H9 (cell line): ENCODE measurements around the gene ACSL3. TPM values are rescaled to one million over a fixed set of nuclear protein-coding genes. Genes with fewer than 3 reads are reported as not detected.

Experiments used
- DNase-seq: peaks from one replicate; pipeline ENCODE4 v3.0.0-alpha.2; 2017
- H2AFZ ChIP-seq: one replicate; pipeline ENCODE4 v1.6.1; 2013; ENCODE audit warnings: mild to moderate bottlenecking, low read length, control low read depth, moderate library complexity
- H2AK5ac ChIP-seq: 2 replicates; pipeline ENCODE4 v1.6.1; 2013; ENCODE audit warnings: low read length, control low read depth, mixed read lengths; ENCODE audit not compliant: insufficient read length
- H2BK120ac ChIP-seq: one replicate; pipeline ENCODE4 v1.6.1; 2013; ENCODE audit warnings: low read depth, mild to moderate bottlenecking, low read length, control low read depth, inconsistent platforms; ENCODE audit not compliant: poor library complexity, severe bottlenecking
- H2BK12ac ChIP-seq: 2 replicates; pipeline ENCODE4 v1.6.1; 2013; ENCODE audit warnings: low read length, control low read depth, mixed read lengths, low read depth; ENCODE audit not compliant: insufficient read length
- H2BK15ac ChIP-seq: 2 replicates; pipeline ENCODE4 v1.6.1; 2013; ENCODE audit warnings: low read depth, low read length, control low read depth
- H2BK20ac ChIP-seq: one replicate; pipeline ENCODE4 v1.6.1; 2013; ENCODE audit warnings: low read depth, mild to moderate bottlenecking, low read length, control low read depth, inconsistent platforms; ENCODE audit not compliant: poor library complexity, severe bottlenecking
- H2BK5ac ChIP-seq: 2 replicates; pipeline ENCODE4 v1.6.1; 2013; ENCODE audit warnings: low read length, control low read depth, mixed read lengths; ENCODE audit not compliant: insufficient read length
- H3K14ac ChIP-seq: 2 replicates; pipeline ENCODE4 v1.6.1; 2013; ENCODE audit warnings: low read length, control low read depth; ENCODE audit not compliant: insufficient read depth
- H3K18ac ChIP-seq: 2 replicates; pipeline ENCODE4 v1.6.1; 2013; ENCODE audit warnings: low read depth, mild to moderate bottlenecking, mixed read lengths, low read length, control low read depth; ENCODE audit not compliant: insufficient read length
- H3K23ac ChIP-seq: 2 replicates; pipeline ENCODE4 v1.6.1; 2013; ENCODE audit warnings: low read length, control low read depth, mixed read lengths, low read depth; ENCODE audit not compliant: insufficient read length
- H3K23me2 ChIP-seq: 2 replicates; pipeline ENCODE4 v1.6.1; 2013; ENCODE audit warnings: low read depth, mild to moderate bottlenecking, mixed read lengths, low read length, control low read depth; ENCODE audit not compliant: insufficient read length, poor library complexity, severe bottlenecking
- H3K27ac ChIP-seq: 2 replicates; pipeline ENCODE4 v1.5.1; 2013; ENCODE audit warnings: low read length, control low read depth, mixed read lengths, low read depth; ENCODE audit not compliant: insufficient read length
- H3K27me3 ChIP-seq: 2 replicates; pipeline ENCODE4 v1.6.1; 2013; ENCODE audit warnings: low read length, control low read depth, inconsistent platforms; ENCODE audit not compliant: insufficient read depth
- H3K4ac ChIP-seq: 2 replicates; pipeline ENCODE4 v1.6.1; 2013; ENCODE audit warnings: low read depth, mild to moderate bottlenecking, control low read depth, inconsistent platforms, low read length, moderate library complexity
- H3K4me1 ChIP-seq: 2 replicates; pipeline ENCODE4 v1.6.1; 2013; ENCODE audit warnings: low read length, control low read depth, inconsistent platforms; ENCODE audit not compliant: insufficient read depth
- H3K4me2 ChIP-seq: 2 replicates; pipeline ENCODE4 v1.6.1; 2013; ENCODE audit warnings: low read length, control low read depth, mixed read lengths; ENCODE audit not compliant: insufficient read length, insufficient read depth
- H3K56ac ChIP-seq: 2 replicates; pipeline ENCODE4 v1.6.1; 2013; ENCODE audit warnings: low read depth, mild to moderate bottlenecking, mixed read lengths, low read length, control low read depth; ENCODE audit not compliant: insufficient read length
- H3K79me1 ChIP-seq: 2 replicates; pipeline ENCODE4 v1.6.1; 2013; ENCODE audit warnings: low read depth, mild to moderate bottlenecking, moderate library complexity, low read length, control low read depth, inconsistent platforms; ENCODE audit not compliant: insufficient read depth, poor library complexity, severe bottlenecking
- H3K79me2 ChIP-seq: 2 replicates; pipeline ENCODE4 v1.6.1; 2013; ENCODE audit warnings: low read length, control low read depth, inconsistent platforms; ENCODE audit not compliant: insufficient read depth
- H3K9ac ChIP-seq: 2 replicates; pipeline ENCODE4 v1.6.1; 2013; ENCODE audit warnings: low read length, control low read depth, mixed read lengths; ENCODE audit not compliant: insufficient read length; ENCODE audit errors: extremely low read depth
- H3K9me3 ChIP-seq: one replicate; pipeline ENCODE4 v1.6.1; 2013; ENCODE audit warnings: low read depth, low read length, inconsistent platforms; ENCODE audit not compliant: control insufficient read depth
- H3T11ph ChIP-seq: one replicate; pipeline ENCODE4 v1.6.1; 2013; ENCODE audit warnings: mild to moderate bottlenecking, low read length, control low read depth, inconsistent platforms
- H4K20me1 ChIP-seq: one replicate; pipeline ENCODE4 v1.6.1; 2013; ENCODE audit not compliant: control insufficient read depth, insufficient read length, insufficient read depth
- H4K5ac ChIP-seq: 2 replicates; pipeline ENCODE4 v1.6.1; 2013; ENCODE audit warnings: low read depth, mild to moderate bottlenecking, mixed read lengths, low read length, control low read depth; ENCODE audit not compliant: insufficient read length
- H4K8ac ChIP-seq: replicated peaks from 2 replicates; pipeline ENCODE4 v1.6.1; 2013; ENCODE audit warnings: low read length, control low read depth, mixed read lengths, low read depth; ENCODE audit not compliant: insufficient read length
- H4K91ac ChIP-seq: 2 replicates; pipeline ENCODE4 v1.6.1; 2013; ENCODE audit warnings: low read depth, mild to moderate bottlenecking, moderate library complexity, mixed read lengths, low read length, control low read depth; ENCODE audit not compliant: insufficient read length
- H3K27ac Mint-ChIP-seq, 3 experiments: 2 replicates in 2 of 3; 3 replicates in 1 of 3; pipeline ENCODE4 v1.8.0; 2020 to 2021; ENCODE audit warnings: mixed read lengths in 3 of 3, mild to moderate bottlenecking in 1 of 3, moderate library complexity in 1 of 3
- H3K27me3 Mint-ChIP-seq: 2 replicates; pipeline ENCODE4 v1.8.0; 2021; ENCODE audit warnings: low read depth, mild to moderate bottlenecking, moderate library complexity, mixed read lengths
- H3K36me3 Mint-ChIP-seq, 3 experiments: 2 replicates in 2 of 3; 3 replicates in 1 of 3; pipeline ENCODE4 v1.8.0; 2020 to 2021; ENCODE audit warnings: low read depth in 3 of 3, mixed read lengths in 3 of 3; ENCODE audit not compliant: insufficient read depth in 1 of 3
- H3K4me1 Mint-ChIP-seq, 2 experiments: 2 replicates each; pipeline ENCODE4 v1.8.0; 2020; ENCODE audit warnings: mixed read lengths in 2 of 2
- H3K4me3 Mint-ChIP-seq, 2 experiments: 2 replicates in 1 of 2; 3 replicates in 1 of 2; pipeline ENCODE4 v1.8.0; 2020 to 2021; ENCODE audit warnings: mild to moderate bottlenecking in 2 of 2, mixed read lengths in 2 of 2, moderate library complexity in 1 of 2
- H3K9me3 Mint-ChIP-seq, 2 experiments: 2 replicates in 1 of 2; 3 replicates in 1 of 2; pipeline ENCODE4 v1.8.0; 2020; ENCODE audit warnings: mild to moderate bottlenecking in 2 of 2, mixed read lengths in 2 of 2, moderate library complexity in 1 of 2
- CTCF ChIP-seq: fragments of 200-600 bp; sonication (generic); conservative IDR thresholded peaks from 3 replicates; pipeline ENCODE4 v1.8.0; 2021; ENCODE audit warnings: antibody characterized with exemption, mild to moderate bottlenecking
- WGBS: extraction: QIAGEN DNeasy Blood & Tissue Kit; methylation state at CpG from one replicate; pipeline ENCODE4 v1.1.7; 2013; ENCODE audit warnings: missing lambda C conversion rate, low lambda C conversion rate, mixed read lengths; ENCODE audit not compliant: insufficient read length; ENCODE audit errors: extremely low coverage; 5-methylcytosine and 5-hydroxymethylcytosine counted together
- total RNA-seq: library from RNA; stranded (reverse); gene quantifications from 2 replicates; pipeline ENCODE4 v1.2.1, GENCODE V29; 2021

Gene ACSL3
- total RNA-seq, 1 experiment from 2014 or later, result 60.9 TPM

- Mint-ChIP-seq H3K27me3 (no peaks in the 10 kb centered on the region), H3K4me1 (peaks cover 3% of the 10 kb centered on the region in 2 experiments; a peak in 3 of 4 replicates), H3K9me3 (no peaks in the 10 kb centered on the region), H3K27ac (no peak overlapping the region), H3K4me3 (no peak overlapping the region), H3K36me3 (no peaks in the 10 kb centered on the region)
- H3K79me1 ChIP-seq, result no peaks in the 10 kb centered on the region
- no peak overlapping the region for H4K8ac ChIP-seq
- H4K5ac ChIP-seq, result no peak overlapping the region
- H3K9me3 ChIP-seq, result no peaks in the 10 kb centered on the region
- H2BK120ac ChIP-seq, result no peak overlapping the region
- no peak overlapping the region for H3K23ac ChIP-seq
- no peak overlapping the region for H4K91ac ChIP-seq
- H3K27me3 ChIP-seq, result no peaks in the 10 kb centered on the region
- WGBS, result no CpG with 5 or more reads among the region's 2 CpGs
- H2BK15ac ChIP-seq, result no peak overlapping the region
- H4K20me1 ChIP-seq, result no peaks in the 10 kb centered on the region
- no peak overlapping the region for H2AFZ ChIP-seq
- H3K14ac ChIP-seq, result no peak overlapping the region
- H2BK5ac ChIP-seq, result no peak overlapping the region
- no peak overlapping the region for H2BK20ac ChIP-seq
- H3K23me2 ChIP-seq, result no peaks in the 10 kb centered on the region
- H3K4ac ChIP-seq, result no peak overlapping the region
- no peak for DNase-seq
- no peak overlapping the region for H3K27ac ChIP-seq
- no peaks in the 10 kb centered on the region for H3K79me2 ChIP-seq
- no peak overlapping the region for H3T11ph ChIP-seq
- no peak overlapping the region for H2AK5ac ChIP-seq
- H2BK12ac ChIP-seq, result no peak overlapping the region
- H3K4me1 ChIP-seq, result no peaks in the 10 kb centered on the region
- TF ChIP-seq CTCF, result no peak
- H3K56ac ChIP-seq, result no peak overlapping the region
- H3K18ac ChIP-seq, result no peak overlapping the region
- H3K9ac ChIP-seq, result no peak overlapping the region
- no peak overlapping the region for H3K4me2 ChIP-seq
Observed at GRCh38 chr2:222973733-222974132, 112.9 kb downstream of the ACSL3 start.
